H7 (cell line): ENCODE data around the gene CFAP58. TPM values are rescaled to one million over a fixed set of nuclear protein-coding genes. Genes with fewer than 3 reads are reported as not detected.

Source experiments
- DNase-seq: peaks from one replicate; pipeline ENCODE4 v3.0.0; 2012
- H3K27me3 ChIP-seq: 2 replicates; pipeline ENCODE4 v1.6.0; 2011; ENCODE audit warnings: mild to moderate bottlenecking, low read length; ENCODE audit not compliant: control insufficient read depth, insufficient read depth
- H3K36me3 ChIP-seq: replicated peaks from 2 replicates; pipeline ENCODE4 v1.5.1; 2011; ENCODE audit warnings: low read length; ENCODE audit not compliant: control insufficient read depth, insufficient read depth
- H3K4me3 ChIP-seq: 2 replicates; pipeline ENCODE4 v1.5.1; 2011; ENCODE audit warnings: low read depth, mild to moderate bottlenecking, control low read depth, low read length, moderate library complexity; ENCODE audit not compliant: insufficient read depth
- total RNA-seq: library from RNA; depleted of rRNA; stranded (reverse); fragments of >200 nt; shearing (Covaris generic); gene quantifications from 2 replicates; pipeline ENCODE4 v1.2.3, GENCODE V29; 2014

CFAP58 gene
- total RNA-seq, 1 experiment from 2014 or later, result 0.62 TPM

DNA sequence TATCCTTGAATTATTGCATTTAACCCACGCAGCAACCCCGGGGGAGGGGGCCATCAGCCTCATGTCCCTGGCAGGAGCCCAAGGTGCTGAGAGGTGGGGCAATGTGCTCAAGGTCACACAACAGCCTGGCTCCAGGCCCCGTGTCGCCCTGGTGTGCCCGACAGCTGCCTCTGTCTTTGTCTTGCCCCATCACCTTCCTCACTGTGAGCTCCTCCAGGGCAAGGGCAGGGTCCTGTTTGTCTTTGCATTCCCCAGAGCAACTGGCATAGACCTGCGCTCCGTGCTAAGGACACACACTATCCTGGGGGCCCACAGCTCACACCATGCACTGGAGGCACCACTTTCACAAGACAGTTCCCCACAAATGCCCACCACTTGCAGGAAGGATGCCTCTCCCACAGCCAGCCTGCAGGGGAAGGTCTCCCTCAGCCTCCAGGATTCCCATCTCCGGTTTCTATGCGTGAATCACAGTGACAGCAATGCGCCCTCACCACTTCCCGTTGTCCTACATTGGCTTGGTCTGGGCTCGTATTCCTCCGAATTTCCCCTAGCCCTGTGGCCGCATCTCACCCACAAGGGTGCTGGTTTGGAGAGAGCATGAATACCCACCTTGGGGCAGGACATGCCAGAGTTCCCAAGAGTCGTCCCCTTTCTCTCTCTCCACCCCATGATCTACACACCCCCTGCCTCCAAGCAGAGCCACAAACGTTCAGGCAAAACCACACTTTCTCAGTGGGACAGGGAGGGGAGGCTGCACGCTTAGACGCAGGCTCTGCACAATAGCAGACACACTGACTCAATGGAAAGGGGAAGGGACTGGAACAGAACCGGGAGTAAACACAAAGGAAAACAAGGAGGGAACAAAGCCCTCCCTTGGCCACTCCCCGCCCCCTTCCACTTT is 25.6 kb upstream of the CFAP58 start:
- no peak overlapping the region for H3K4me3 ChIP-seq
- no peaks in the 10 kb centered on the region for H3K27me3 ChIP-seq
- no peaks in the 10 kb centered on the region; the same call in 1 of the 2 replicates for H3K36me3 ChIP-seq
- peak; percentile 75 for DNase-seq

DNA sequence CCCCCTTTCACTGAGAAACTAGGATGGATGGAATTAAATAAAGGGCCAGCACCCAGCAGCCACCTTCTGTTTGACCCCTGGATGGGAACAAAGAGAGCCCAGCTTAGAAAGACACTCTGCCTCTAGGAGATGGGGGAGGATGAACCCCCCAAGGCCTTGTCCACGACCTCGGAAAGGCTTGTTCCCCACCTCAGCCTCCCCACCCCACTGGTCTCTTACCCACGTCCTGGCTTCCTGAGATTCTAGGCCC is 25.1 kb upstream of the CFAP58 start:
- no peak overlapping the region for H3K4me3 ChIP-seq
- no peaks in the 10 kb centered on the region; the same call in 1 of the 2 replicates for H3K36me3 ChIP-seq
- DNase-seq, result no peak
- no peaks in the 10 kb centered on the region for H3K27me3 ChIP-seq

GRCh38 chr10:104328896-104329710 is 24.5 kb upstream of the CFAP58 start:
- H3K4me3 ChIP-seq, result no peak overlapping the region
- H3K27me3 ChIP-seq, result no peaks in the 10 kb centered on the region
- peak; percentile 61 for DNase-seq

DNA sequence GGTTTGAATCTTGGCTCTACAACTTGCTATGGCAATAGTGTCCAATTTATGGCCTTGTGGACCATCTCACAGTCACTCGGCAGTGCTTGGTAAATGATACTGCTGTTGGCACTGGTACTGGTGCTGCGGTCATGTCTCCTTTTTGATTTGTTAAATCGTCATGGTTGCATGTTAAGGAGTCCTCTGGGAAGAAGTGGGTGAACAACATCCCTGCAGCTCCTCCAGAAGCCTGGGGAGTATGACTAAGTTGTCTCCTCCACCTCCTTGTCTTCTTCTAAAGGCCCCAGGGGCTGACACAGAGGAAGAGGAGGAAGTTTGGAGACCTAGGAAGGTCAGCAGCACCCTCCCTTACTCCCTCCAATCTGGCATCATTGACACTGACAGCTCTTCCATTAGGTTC is 23.9 kb upstream of the CFAP58 start:
- Histone ChIP-seq H3K4me3 (no peak overlapping the region), H3K27me3 (no peaks in the 10 kb centered on the region), H3K36me3 (no peaks in the 10 kb centered on the region)
- no peak for DNase-seq

More at GRCh38 chr10:104328896-104329710, 24.5 kb upstream of the CFAP58 start:
- H3K36me3 ChIP-seq, result no peaks in the 10 kb centered on the region

DNA sequence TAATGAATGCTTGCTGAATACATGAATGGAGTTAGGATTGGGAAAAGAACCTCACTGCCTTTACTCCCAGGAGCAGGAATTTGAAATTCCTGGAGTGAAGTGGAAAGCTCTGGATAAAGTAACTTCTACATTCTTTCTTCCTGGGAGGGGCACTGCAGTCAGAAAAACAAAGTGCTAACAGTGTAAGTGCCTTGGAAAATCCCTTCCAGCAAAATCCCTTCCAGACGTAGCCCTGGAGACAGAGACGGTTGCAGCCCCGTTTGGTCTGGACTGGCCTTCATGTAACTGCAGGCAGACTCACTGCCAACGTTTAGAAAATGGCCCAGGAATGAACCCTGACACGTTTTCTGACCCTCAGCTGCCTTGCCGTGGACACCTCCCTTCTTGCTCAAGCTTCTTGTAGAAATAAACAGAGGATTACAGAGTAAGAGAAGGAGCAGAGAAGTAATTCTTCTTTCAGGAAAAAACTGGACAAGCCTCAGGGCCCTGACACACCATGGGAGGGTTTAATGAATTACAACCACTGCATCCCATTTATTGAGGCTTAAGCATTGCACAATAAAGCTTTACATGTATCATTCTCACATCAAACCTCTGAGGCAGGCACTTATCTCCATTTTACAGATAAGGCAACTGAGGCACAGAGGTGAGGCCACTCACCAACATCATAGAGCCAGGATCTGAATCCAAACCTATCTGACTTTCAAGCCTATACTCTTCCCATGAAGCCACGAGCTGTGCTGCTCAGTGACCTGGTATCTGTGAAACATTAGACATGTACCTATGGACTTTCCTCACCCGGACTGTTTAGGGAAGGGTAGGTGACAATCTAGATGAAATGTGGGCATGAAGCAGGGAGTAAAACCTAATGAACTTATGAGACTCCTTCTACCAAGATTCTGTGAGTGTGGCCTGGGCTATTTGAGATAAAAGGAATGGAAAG is 23.2 kb upstream of the CFAP58 start:
- H3K36me3 ChIP-seq, result no peaks in the 10 kb centered on the region
- no peaks in the 10 kb centered on the region for H3K27me3 ChIP-seq
- DNase-seq, result peak; percentile 13
- H3K4me3 ChIP-seq, result no peak overlapping the region

GRCh38 chr10:104331208-104331838 is 22.3 kb upstream of the CFAP58 start:
- H3K36me3 ChIP-seq, result no peaks in the 10 kb centered on the region
- no peaks in the 10 kb centered on the region for H3K27me3 ChIP-seq
- no peak overlapping the region for H3K4me3 ChIP-seq
- DNase-seq, result peak; percentile 65

DNA sequence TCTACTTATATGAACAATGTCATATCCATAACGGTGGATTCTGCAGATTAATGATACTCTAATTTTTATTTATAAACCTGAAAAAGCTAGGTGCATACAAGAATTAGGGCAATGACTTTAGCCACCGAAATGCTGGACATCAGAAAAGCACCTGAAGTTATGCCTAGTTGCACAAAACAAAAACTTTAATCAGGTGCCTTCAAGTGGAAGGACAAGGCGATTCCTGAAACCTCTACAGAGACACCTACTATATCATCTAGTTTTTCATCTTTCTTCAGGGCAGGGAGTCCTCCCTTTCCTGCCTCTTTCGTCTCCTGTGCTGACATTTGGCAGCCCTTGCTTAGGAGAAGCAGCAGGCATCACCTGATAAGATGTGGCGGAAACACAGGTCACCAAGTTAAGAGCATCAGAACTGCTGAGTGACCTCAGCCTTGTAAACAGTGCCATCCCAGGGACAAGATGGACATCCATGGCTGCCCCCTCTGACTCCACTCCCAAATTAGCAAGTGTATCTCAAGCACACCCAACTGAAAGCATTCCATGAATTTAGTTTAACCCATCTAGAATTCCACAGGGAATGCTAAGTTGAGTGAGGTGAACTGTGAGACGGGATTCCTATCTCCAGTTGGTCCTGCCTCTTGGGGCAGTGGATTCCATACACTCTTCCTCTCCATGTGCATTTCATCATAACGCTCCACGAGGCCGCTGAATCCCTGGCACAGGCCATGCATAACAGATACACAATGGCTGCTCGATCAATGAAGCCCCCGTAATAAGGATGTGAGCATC is 21.2 kb upstream of the CFAP58 start:
- Histone ChIP-seq H3K27me3 (no peaks in the 10 kb centered on the region), H3K4me3 (no peak overlapping the region), H3K36me3 (no peaks in the 10 kb centered on the region)
- no peak for DNase-seq

DNA sequence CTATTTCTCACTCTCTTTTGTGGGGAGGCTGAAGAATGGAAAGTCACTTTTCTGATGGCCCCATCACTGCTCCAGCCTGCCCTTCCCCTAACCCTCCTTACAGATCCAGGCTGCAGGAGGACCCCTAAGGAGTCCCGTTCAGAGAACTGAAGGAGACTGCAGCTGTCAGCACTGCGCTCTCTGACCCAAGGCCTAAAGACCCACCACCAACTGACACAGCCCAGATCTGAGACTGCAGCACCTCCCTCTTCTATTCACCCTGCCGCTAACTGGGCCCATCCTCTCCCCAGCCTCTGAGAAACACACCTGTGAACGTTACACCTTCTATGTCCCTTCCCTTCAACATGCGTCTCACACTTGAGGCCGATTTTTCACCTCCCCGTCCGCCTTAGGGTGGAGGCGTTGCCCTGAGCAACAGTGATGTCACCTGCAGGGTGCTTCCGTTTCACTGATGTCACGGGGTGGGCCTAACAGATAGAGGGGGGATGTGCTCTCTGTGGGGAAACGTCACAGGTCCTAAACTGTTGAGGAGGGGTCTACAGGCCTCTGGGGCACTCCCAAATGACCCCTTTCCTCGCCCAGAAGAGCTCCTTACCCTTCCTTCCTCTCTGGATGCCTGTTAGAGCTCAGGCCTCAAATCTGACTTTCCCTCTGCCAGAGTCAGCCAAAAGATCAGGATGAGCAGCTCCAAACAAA is 20.5 kb upstream of the CFAP58 start:
- no peaks in the 10 kb centered on the region for H3K27me3 ChIP-seq
- peak; percentile 34 for DNase-seq
- H3K4me3 ChIP-seq, result no peak overlapping the region
- no peaks in the 10 kb centered on the region for H3K36me3 ChIP-seq

- no peaks in the 10 kb centered on the region for H3K36me3 ChIP-seq
- no peak overlapping the region for H3K4me3 ChIP-seq
- no peaks in the 10 kb centered on the region for H3K27me3 ChIP-seq
- DNase-seq, result peak; percentile 14
Measured at GRCh38 chr10:104333728-104334373, 19.8 kb upstream of the CFAP58 start.

GRCh38 chr10:104334561-104334960 is 19.1 kb upstream of the CFAP58 start:
- DNase-seq, result no peak
- Histone ChIP-seq H3K4me3 (no peak overlapping the region), H3K36me3 (no peaks in the 10 kb centered on the region)

DNA sequence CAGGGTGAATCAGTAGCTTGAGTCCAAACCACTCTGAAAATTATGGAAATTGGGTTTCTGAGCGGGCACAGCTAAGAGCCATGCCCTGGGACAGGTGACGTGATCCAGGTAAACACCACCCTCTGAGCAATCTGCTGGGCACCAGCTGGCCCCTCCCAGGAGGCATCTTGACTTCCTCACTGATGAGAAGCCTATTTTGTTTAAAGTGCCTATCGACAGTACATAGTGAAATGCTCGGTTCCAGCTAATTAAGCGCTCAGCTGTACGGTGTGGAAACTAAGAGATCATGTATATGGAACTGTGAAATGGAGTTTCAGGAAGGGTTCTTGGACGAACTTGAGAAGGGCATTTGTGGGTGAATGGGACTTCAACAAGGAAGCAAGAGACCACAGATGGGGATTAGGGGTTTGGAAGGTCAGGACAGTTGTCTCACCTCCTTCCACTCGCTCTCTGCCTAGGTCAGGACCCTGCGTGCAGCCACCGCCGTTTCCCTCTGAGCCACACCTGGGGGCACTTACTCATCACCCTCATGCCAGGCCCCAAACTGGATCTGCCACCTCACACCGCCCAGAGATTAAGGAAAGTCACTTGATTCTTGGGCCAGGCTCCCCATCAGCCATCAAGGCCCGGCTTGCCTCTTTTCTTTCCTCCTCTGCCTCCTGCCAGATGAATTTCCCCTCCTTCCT is 18.5 kb upstream of the CFAP58 start:
- H3K27me3 ChIP-seq, result no peaks in the 10 kb centered on the region; the same call in 1 of the 2 replicates
- no peak overlapping the region for H3K4me3 ChIP-seq
- DNase-seq, result no peak
- no peaks in the 10 kb centered on the region for H3K36me3 ChIP-seq

More at GRCh38 chr10:104334561-104334960, 19.1 kb upstream of the CFAP58 start:
- H3K27me3 ChIP-seq, result no peaks in the 10 kb centered on the region; the same call in 1 of the 2 replicates

GRCh38 chr10:104336821-104337467 is 16.7 kb upstream of the CFAP58 start:
- Histone ChIP-seq H3K36me3 (no peaks in the 10 kb centered on the region), H3K27me3 (no peaks in the 10 kb centered on the region; the same call in 1 of the 2 replicates), H3K4me3 (peak overlapping the region; percentile 94)
- DNase-seq, result peak; percentile 33
